ENCODE measurements around the gene TTLL4. TPM values are rescaled to one million over a fixed set of nuclear protein-coding genes. Genes with fewer than 3 reads are reported as not detected.

Gene TTLL4
- total and polyA plus RNA-seq, 2 of the 8 experiments (the other 6 are each of a cell fraction or from before 2014, with no cell fraction given) = 71.1 to 105 TPM

- H3K27me3 ChIP-seq (replicated peaks in 1 of 4; ENCODE audit: control insufficient read depth in 3 of 4, extremely low read depth in 1 of 4, insufficient read depth in 3 of 4, low read length in 3 of 4) = no peaks in the 10 kb centered on the region
- no peak overlapping the region for H3K14ac ChIP-seq (ENCODE audit: insufficient read length)
- no peak overlapping the region for H3K9ac ChIP-seq (replicated peaks in 1 of 4; ENCODE audit: extremely low read depth in 1 of 4, low read depth in 3 of 4, low read length in 3 of 4)
- H2BK15ac ChIP-seq (ENCODE audit: low read length) = no peak overlapping the region
- H3K4me2 ChIP-seq (ENCODE audit: insufficient read depth in 1 of 2, low read depth in 2 of 2, low read length in 2 of 2) = no peak overlapping the region
- ChIA-PET POLR2A (ENCODE audit: partially characterized antibody) (interaction anchor here (2.5 kb wide), 1 partner anchor 8 kb away, joined by 7 read pairs; the partner anchor contains the start of genes RNF25 and STK36), CTCF (ENCODE audit: partially characterized antibody) (no interaction called here)
- no peak overlapping the region for H3K4me3 ChIP-seq (ENCODE audit: extremely low read depth in 1 of 4, insufficient read depth in 2 of 4, low read depth in 3 of 4, low read length in 4 of 4)
- H2AK5ac ChIP-seq (ENCODE audit: low read depth, low read length) = no peak overlapping the region
- no peaks in the 10 kb centered on the region for H3K79me1 ChIP-seq (ENCODE audit: low read depth, low read length)
- no peak overlapping the region for H2BK120ac ChIP-seq (replicated peaks; ENCODE audit: low read depth, low read length)
- H3K27ac ChIP-seq (ENCODE audit: low read depth, low read length) = no peak overlapping the region
- WGBS, 2 experiments (ENCODE audit: extremely low coverage in 1 of 2, insufficient coverage in 1 of 2, insufficient read length in 1 of 2, insufficient replicate concordance in 2 of 2, low coverage in 1 of 2, low lambda C conversion rate in 2 of 2, missing lambda C conversion rate in 1 of 2) = 95% methylated on average over 3 of the region's 3 CpGs; no CpG with 5 or more reads in 1 of the 2 experiments
- no peak overlapping the region for H3K23ac ChIP-seq (ENCODE audit: insufficient read length)
- no peaks in the 10 kb centered on the region for H3K79me2 ChIP-seq (ENCODE audit: control insufficient read depth in 1 of 2, insufficient read depth in 2 of 2, low read length in 2 of 2)
- H2BK12ac ChIP-seq (ENCODE audit: low read depth, low read length) = no peak overlapping the region
- TF ChIP-seq POU5F1 (IDR thresholded peaks at IDR 0.05; ENCODE audit: low read depth, low read length) (no peak), ZNF274 (IDR thresholded peaks at IDR 0.05; ENCODE audit: borderline replicate concordance, extremely low read depth, low read length) (no peak), SAP30 (IDR thresholded peaks at IDR 0.05; ENCODE audit: insufficient read depth, insufficient replicate concordance, low read length) (no peak), TEAD4 (IDR thresholded peaks at IDR 0.05; ENCODE audit: low read depth, low read length) (no peak), SP4 (IDR thresholded peaks at IDR 0.05; ENCODE audit: low read length) (no peak), CEBPB (IDR thresholded peaks at IDR 0.05; ENCODE audit: low read depth, low read length) (no peak), BRCA1 (IDR thresholded peaks at IDR 0.05; ENCODE audit: low read depth, low read length) (no peak), MAFK (IDR thresholded peaks at IDR 0.05; ENCODE audit: low read depth, low read length) (no peak), CHD2 (IDR thresholded peaks at IDR 0.05; ENCODE audit: low read length) (no peak)
- no peaks in the 10 kb centered on the region for H3K9me3 ChIP-seq (ENCODE audit: insufficient read depth in 2 of 2, low read depth in 1 of 2, low read length in 1 of 2)
- no peak overlapping the region for H2BK20ac ChIP-seq (ENCODE audit: low read length)
- DNase-seq (ENCODE audit: low read depth in 1 of 2, low spot score in 2 of 2) (no peak), FAIRE-seq (no peak)
- no peaks in the 10 kb centered on the region for H3K4me1 ChIP-seq (replicated peaks in 1 of 4; ENCODE audit: control insufficient read depth in 3 of 4, insufficient read depth in 4 of 4, low read length in 3 of 4)
- H3K4ac ChIP-seq (replicated peaks; ENCODE audit: insufficient read length, low read depth, low read length) = no peak overlapping the region
- no peak overlapping the region for H4K91ac ChIP-seq (replicated peaks; ENCODE audit: insufficient read length, low read length)
- H3K36me3 ChIP-seq (ENCODE audit: control insufficient read depth in 2 of 4, insufficient read depth in 4 of 4, low read length in 3 of 4) = peaks cover 2 to 19% (median 12%) of the 10 kb centered on the region in 4 experiments; a peak in 6 of 8 replicates
- H4K20me1 ChIP-seq (replicated peaks in 1 of 2; ENCODE audit: control insufficient read depth in 1 of 2, insufficient read depth in 2 of 2, low read length in 2 of 2) = peaks cover 0 to 3% of the 10 kb centered on the region in 2 experiments
- H3K56ac ChIP-seq (replicated peaks; ENCODE audit: insufficient read length, low read depth, low read length) = no peak overlapping the region
- H3K18ac ChIP-seq (ENCODE audit: extremely low read depth, low read length) = no peak overlapping the region
- H2AFZ ChIP-seq (ENCODE audit: low read length) = no peak overlapping the region
- H2BK5ac ChIP-seq (ENCODE audit: low read depth, low read length) = no peak overlapping the region
- H4K8ac ChIP-seq (ENCODE audit: extremely low read depth, insufficient read depth, low read length) = no peak overlapping the region
- H3K23me2 ChIP-seq (ENCODE audit: low read depth, low read length) = no peaks in the 10 kb centered on the region
- no peak overlapping the region for H4K5ac ChIP-seq (ENCODE audit: insufficient read length, low read depth, low read length)
Observed at GRCh38 chr2:218680061-218680460, 30.6 kb upstream of the TTLL4 start.

Data from H1 (cell line).